ENCODE results near the gene TGM3. TPM values are rescaled to one million over a fixed set of nuclear protein-coding genes. Genes with fewer than 3 reads are reported as not detected.

The TGM3 gene
- total and polyA plus RNA-seq, 10 of the 15 experiments (the other 5 are each of a cell fraction or from before 2014, with no cell fraction given), result not detected

GRCh38 chr20:2338411-2339066 is 42.7 kb downstream of the TGM3 start:
- intact Hi-C loops (cut with micrococcal nuclease; ENCODE audit: unreplicated experiment) (no loop called here), in situ Hi-C loops (cut with MboI) (no loop called here)
- Histone ChIP-seq H3K79me2 (ENCODE audit: control insufficient read depth, insufficient read depth, low read length) (no peaks in the 10 kb centered on the region), H3K9me3 (replicated peaks; ENCODE audit: control insufficient read depth, insufficient read depth, low read length) (no peaks in the 10 kb centered on the region), H3K9ac (ENCODE audit: control insufficient read depth, insufficient read depth, low read length) (no peak overlapping the region), H3K4me1 (ENCODE audit: control insufficient read depth, insufficient read depth, low read length) (no peaks in the 10 kb centered on the region), H3K36me3 (ENCODE audit: control insufficient read depth in 2 of 2, insufficient read depth in 2 of 2, low read length in 1 of 2) (no peaks in the 10 kb centered on the region), H2AFZ (ENCODE audit: control insufficient read depth, low read depth, low read length) (no peak overlapping the region), H3K27ac (ENCODE audit: control insufficient read depth, insufficient read depth) (no peak overlapping the region), H3K4me3 (no peak overlapping the region), H4K20me1 (ENCODE audit: control insufficient read depth, insufficient read depth) (no peaks in the 10 kb centered on the region), H3K4me2 (ENCODE audit: control insufficient read depth, insufficient read depth) (no peak overlapping the region), H3K27me3 (replicated peaks in 1 of 2; ENCODE audit: control insufficient read depth in 2 of 2, insufficient read depth in 2 of 2, low read length in 1 of 2) (peaks cover 2 to 5% of the 10 kb centered on the region in 2 experiments; a peak in 2 of 4 replicates)
- ATAC-seq (no peak), FAIRE-seq (no peak), DNase-seq (ENCODE audit: low read depth, low spot score) (no peak)
- RAD21 ChIA-PET (ENCODE audit: unreplicated experiment), result interaction anchor here (1.0 kb wide), 1 partner anchor 131 kb away, joined by 4 read pairs; no protein-coding TSS in a partner anchor
- no peak for TF ChIP-seq HSF1 (IDR thresholded peaks at IDR 0.05; ENCODE audit: low read depth, low read length)
- no peak for TF ChIP-seq SKIL (IDR thresholded peaks at IDR 0.05; ENCODE audit: low read depth, poor library complexity, severe bottlenecking)
- TF ChIP-seq CUX1 (IDR thresholded peaks at IDR 0.05; ENCODE audit: insufficient replicate concordance, low read depth, low read length), result no peak
- no peak for TF ChIP-seq ZNF687 (IDR thresholded peaks at IDR 0.05)
- TF ChIP-seq SPI1 (IDR thresholded peaks at IDR 0.05; ENCODE audit: borderline replicate concordance, insufficient read depth, low read depth, low read length), result no peak
- 3% methylated on average over 5 of the region's 5 CpGs for WGBS (ENCODE audit: insufficient coverage, insufficient replicate concordance, low lambda C conversion rate, missing lambda C conversion rate)
- no TSS peak for BruUV-seq (replicated peaks)
- SMC1A ChIA-PET (ENCODE audit: uncharacterized antibody, unreplicated experiment), result interaction anchor here (0.9 kb wide), 1 partner anchor 131 kb away, joined by 4 read pairs; no protein-coding TSS in a partner anchor
- POLR2A ChIA-PET, result interaction anchor here (0.5 to 0.9 kb wide), 2 partner anchors 25 to 174 kb away, joined by 3 read pairs; no protein-coding TSS in a partner anchor
- CTCF ChIA-PET, result interaction anchor here (0.7 kb wide), 1 partner anchor 131 kb away, joined by 3 read pairs; no protein-coding TSS in a partner anchor

All from GM12878 (cell line).